Measurements from ENCODE around the gene BBOX1.

BBOX1 gene

DNA sequence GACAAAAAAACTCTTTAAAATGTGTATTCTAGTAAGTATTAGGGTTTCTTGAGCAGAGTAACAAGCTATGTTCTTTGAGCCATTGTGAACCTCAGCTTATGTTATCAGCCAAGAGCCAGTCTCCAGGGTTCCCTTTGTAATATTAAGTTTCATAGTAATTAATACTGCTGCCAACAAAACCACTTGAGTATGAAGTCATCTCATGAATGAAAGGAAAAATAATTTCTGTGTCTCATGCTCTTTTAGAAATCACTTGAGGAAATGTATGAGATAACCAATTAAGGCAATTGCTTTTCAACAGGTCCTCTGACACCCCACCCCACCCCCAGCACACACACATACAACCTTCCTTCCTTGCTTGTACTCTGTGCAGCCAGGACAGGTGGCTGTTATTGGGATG lies 59.9 kb downstream of the BBOX1 start:
- TF ChIP-seq, protein P1, sequence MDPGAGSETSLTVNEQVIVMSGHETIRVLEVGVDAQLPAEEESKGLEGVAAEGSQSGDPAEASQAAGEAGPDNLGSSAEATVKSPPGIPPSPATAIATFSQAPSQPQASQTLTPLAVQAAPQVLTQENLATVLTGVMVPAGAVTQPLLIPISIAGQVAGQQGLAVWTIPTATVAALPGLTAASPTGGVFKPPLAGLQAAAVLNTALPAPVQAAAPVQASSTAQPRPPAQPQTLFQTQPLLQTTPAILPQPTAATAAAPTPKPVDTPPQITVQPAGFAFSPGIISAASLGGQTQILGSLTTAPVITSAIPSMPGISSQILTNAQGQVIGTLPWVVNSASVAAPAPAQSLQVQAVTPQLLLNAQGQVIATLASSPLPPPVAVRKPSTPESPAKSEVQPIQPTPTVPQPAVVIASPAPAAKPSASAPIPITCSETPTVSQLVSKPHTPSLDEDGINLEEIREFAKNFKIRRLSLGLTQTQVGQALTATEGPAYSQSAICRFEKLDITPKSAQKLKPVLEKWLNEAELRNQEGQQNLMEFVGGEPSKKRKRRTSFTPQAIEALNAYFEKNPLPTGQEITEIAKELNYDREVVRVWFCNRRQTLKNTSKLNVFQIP (CRISPR knock-in tag; IDR thresholded peaks at IDR 0.05; ENCODE audit: borderline replicate concordance, low read depth), result no peak
- TF ChIP-seq, protein P2, sequence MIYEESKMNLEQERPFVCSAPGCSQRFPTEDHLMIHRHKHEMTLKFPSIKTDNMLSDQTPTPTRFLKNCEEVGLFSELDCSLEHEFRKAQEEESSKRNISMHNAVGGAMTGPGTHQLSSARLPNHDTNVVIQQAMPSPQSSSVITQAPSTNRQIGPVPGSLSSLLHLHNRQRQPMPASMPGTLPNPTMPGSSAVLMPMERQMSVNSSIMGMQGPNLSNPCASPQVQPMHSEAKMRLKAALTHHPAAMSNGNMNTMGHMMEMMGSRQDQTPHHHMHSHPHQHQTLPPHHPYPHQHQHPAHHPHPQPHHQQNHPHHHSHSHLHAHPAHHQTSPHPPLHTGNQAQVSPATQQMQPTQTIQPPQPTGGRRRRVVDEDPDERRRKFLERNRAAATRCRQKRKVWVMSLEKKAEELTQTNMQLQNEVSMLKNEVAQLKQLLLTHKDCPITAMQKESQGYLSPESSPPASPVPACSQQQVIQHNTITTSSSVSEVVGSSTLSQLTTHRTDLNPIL (CRISPR knock-in tag; IDR thresholded peaks at IDR 0.05; ENCODE audit: low read depth), result no peak
- TF ChIP-seq TCF4 (CRISPR knock-in tag; IDR thresholded peaks at IDR 0.05; ENCODE audit: borderline replicate concordance) (no peak), TOX (CRISPR knock-in tag; IDR thresholded peaks at IDR 0.05; ENCODE audit: borderline replicate concordance) (no peak), ZFP3 (CRISPR knock-in tag; IDR thresholded peaks at IDR 0.05) (no peak), ZFP30 (CRISPR knock-in tag; IDR thresholded peaks at IDR 0.05) (no peak)
- 0 out of 3 replicates have a peak, but pooled peaks have one; percentile 32 for ATAC-seq

DNA sequence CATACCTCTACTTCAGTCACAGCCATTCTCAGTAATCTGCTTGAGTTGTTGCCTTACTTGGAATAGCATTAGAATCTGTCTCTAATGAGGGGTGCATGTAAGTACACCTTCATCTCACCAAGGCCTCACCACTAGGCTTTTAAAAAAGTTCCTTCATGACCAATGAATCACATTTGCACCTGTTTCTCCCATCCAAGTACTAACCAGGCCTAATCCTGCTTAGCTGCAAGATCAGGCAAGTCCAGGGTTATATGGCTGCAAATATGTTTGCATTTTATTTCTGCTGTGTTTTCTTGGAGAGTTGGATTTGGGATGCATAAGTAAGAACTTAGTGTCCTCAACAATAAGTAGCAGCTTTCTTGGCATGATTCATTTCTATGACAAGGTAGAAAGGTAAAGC lies 66.9 kb downstream of the BBOX1 start:
- TF ChIP-seq RARB (CRISPR knock-in tag; IDR thresholded peaks at IDR 0.05), result no peak
- TF ChIP-seq ZNF8 (CRISPR knock-in tag; IDR thresholded peaks at IDR 0.05), result no peak
- TF ChIP-seq, protein P2 (CRISPR knock-in tag; IDR thresholded peaks at IDR 0.05; ENCODE audit: low read depth), result no peak
- no peak for TF ChIP-seq PPARA (CRISPR knock-in tag; IDR thresholded peaks at IDR 0.05; ENCODE audit: borderline replicate concordance)
- TF ChIP-seq ZNF70 (CRISPR knock-in tag; IDR thresholded peaks at IDR 0.05), result no peak
- no peak for TF ChIP-seq ISL1 (CRISPR knock-in tag; IDR thresholded peaks at IDR 0.05)
- no peak for TF ChIP-seq ZFP30 (CRISPR knock-in tag; IDR thresholded peaks at IDR 0.05)
- TF ChIP-seq ESRRG (CRISPR knock-in tag; IDR thresholded peaks at IDR 0.05), result no peak
- no peak for TF ChIP-seq ARNTL (CRISPR knock-in tag; IDR thresholded peaks at IDR 0.05; ENCODE audit: borderline replicate concordance, low read depth)
- TF ChIP-seq, protein P1 (CRISPR knock-in tag; IDR thresholded peaks at IDR 0.05; ENCODE audit: borderline replicate concordance, low read depth), result no peak
- TF ChIP-seq TCF4 (CRISPR knock-in tag; IDR thresholded peaks at IDR 0.05; ENCODE audit: borderline replicate concordance), result no peak
- no peak for ATAC-seq

DNA sequence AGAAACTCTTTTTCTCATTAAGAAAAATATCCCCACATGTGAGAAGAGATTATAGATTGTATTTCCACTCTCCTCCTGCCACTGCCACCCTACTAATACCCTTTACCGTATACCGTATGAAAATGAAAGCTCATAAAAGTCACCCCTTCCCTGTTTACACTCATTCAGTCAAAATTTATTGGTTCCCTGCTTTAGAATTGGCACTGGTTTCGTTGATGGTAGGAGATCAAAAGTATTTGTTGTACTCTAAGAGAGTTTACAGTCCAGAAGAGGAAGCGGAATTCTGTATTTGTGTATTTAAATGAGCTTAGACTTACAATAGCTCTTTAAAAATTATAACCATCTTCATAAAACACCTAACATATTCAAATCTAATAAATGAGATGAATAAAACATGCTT lies 68.2 kb downstream of the BBOX1 start:
- TF ChIP-seq, protein P2 (CRISPR knock-in tag; IDR thresholded peaks at IDR 0.05; ENCODE audit: low read depth), result no peak
- TF ChIP-seq, protein P3, sequence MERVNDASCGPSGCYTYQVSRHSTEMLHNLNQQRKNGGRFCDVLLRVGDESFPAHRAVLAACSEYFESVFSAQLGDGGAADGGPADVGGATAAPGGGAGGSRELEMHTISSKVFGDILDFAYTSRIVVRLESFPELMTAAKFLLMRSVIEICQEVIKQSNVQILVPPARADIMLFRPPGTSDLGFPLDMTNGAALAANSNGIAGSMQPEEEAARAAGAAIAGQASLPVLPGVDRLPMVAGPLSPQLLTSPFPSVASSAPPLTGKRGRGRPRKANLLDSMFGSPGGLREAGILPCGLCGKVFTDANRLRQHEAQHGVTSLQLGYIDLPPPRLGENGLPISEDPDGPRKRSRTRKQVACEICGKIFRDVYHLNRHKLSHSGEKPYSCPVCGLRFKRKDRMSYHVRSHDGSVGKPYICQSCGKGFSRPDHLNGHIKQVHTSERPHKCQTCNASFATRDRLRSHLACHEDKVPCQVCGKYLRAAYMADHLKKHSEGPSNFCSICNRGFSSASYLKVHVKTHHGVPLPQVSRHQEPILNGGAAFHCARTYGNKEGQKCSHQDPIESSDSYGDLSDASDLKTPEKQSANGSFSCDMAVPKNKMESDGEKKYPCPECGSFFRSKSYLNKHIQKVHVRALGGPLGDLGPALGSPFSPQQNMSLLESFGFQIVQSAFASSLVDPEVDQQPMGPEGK (CRISPR knock-in tag; IDR thresholded peaks at IDR 0.05; ENCODE audit: borderline replicate concordance), result no peak
- TF ChIP-seq ZNF565 (CRISPR knock-in tag; conservative IDR thresholded peaks at IDR 0.05; ENCODE audit: low read depth) (no peak), ZC3H10 (CRISPR knock-in tag; IDR thresholded peaks at IDR 0.05) (no peak)
- no peak for ATAC-seq

DNA sequence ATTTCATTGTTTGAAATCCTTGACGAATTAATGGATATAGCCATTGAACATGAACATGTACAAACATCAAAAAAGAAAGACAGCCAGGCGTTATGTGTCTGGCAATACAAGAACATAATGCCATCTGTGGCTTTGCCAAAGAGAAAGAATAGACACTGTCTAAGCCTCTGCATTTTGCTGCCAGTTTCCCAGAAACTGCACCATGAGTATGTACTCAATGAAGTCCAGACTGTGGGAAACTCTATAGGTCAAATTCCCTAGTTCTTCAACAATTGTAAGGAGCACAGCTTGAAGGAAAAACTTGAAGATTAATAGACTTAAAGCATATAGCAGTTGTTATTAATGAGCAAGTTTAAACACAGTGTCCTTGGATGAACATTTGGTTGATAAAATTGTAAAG lies 71.3 kb downstream of the BBOX1 start:
- TF ChIP-seq ZNF70 (CRISPR knock-in tag; IDR thresholded peaks at IDR 0.05) (no peak), SNAI2 (CRISPR knock-in tag; IDR thresholded peaks at IDR 0.05) (no peak), TCF4 (CRISPR knock-in tag; IDR thresholded peaks at IDR 0.05; ENCODE audit: borderline replicate concordance) (no peak), BACH2 (CRISPR knock-in tag; IDR thresholded peaks at IDR 0.05; ENCODE audit: borderline replicate concordance) (no peak), ZNF565 (CRISPR knock-in tag; conservative IDR thresholded peaks at IDR 0.05; ENCODE audit: low read depth) (no peak), RARB (CRISPR knock-in tag; IDR thresholded peaks at IDR 0.05) (no peak), ARNTL (CRISPR knock-in tag; IDR thresholded peaks at IDR 0.05; ENCODE audit: borderline replicate concordance, low read depth) (no peak)
- TF ChIP-seq, protein P4, sequence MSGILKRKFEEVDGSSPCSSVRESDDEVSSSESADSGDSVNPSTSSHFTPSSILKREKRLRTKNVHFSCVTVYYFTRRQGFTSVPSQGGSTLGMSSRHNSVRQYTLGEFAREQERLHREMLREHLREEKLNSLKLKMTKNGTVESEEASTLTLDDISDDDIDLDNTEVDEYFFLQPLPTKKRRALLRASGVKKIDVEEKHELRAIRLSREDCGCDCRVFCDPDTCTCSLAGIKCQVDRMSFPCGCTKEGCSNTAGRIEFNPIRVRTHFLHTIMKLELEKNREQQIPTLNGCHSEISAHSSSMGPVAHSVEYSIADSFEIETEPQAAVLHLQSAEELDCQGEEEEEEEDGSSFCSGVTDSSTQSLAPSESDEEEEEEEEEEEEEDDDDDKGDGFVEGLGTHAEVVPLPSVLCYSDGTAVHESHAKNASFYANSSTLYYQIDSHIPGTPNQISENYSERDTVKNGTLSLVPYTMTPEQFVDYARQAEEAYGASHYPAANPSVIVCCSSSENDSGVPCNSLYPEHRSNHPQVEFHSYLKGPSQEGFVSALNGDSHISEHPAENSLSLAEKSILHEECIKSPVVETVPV (CRISPR knock-in tag; IDR thresholded peaks at IDR 0.05), result no peak
- TF ChIP-seq, protein P2 (CRISPR knock-in tag; IDR thresholded peaks at IDR 0.05; ENCODE audit: low read depth), result no peak
- ATAC-seq, result no peak
